HG03469 (cell line): Measurements from ENCODE around the gene RAB15.

Experiments used
- ATAC-seq: cut with Tn5 transposase; IDR thresholded peaks from one replicate; pipeline ENCODE4 v1.9.1; 2021; ENCODE audit warnings: mild to moderate bottlenecking, moderate library complexity, moderate number of reproducible peaks; ENCODE audit not compliant: unreplicated experiment

The RAB15 gene

DNA sequence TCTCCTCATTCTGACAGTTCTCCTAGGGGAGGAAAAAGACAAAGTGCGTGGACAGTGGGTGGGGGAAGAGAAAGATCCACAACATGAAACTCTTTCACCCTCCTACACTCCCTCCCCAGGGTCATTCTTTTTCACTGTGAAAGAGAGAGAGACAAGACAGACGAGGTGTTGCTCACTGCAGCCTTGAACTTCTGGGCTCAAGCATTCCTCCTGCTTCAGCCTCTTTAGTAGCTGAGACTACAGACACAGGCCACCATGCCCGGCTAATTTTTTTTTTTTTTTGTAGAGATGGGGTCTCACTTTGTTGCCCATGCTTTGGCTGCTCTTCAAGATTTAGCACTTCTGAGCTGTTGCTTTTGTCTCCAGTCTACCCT lies 32.3 kb downstream of the RAB15 start:
- no peak for ATAC-seq

GRCh38 chr14:64938972-64939816 lies 32.9 kb downstream of the RAB15 start:
- ATAC-seq, result no peak

- no peak for ATAC-seq
Observed at GRCh38 chr14:64937821-64938193, 34.3 kb downstream of the RAB15 start.

DNA sequence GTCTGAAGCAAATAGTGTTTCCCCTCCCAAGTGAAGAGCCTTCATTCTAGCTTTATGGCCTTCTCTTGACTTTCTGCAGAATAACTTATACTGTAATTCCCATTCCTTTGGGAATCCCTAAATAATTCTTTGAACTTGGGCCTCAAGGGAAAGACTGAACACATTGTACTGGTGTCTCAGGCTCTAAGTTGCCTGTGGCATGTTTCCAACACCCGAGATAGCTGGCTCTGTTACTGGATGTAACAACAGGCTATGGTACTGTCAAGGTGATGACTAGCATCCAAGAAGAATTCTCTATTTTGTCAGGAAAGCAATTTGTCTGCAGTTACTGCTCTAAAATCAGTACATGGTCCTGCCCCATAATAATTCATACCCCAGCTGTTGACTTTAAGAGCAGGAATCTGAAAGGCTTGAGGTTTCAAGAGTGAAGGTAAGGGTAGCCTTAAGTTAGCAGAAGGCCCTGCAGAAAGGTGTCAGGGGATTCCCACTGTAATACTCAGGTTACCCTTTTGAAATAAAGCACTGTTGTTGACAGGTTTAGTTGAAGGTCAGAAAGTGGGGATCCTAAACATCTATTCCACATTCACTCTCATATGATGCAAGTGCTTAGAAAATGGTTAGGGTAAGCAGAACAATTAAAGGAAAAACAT lies 34.8 kb downstream of the RAB15 start:
- no peak for ATAC-seq

DNA sequence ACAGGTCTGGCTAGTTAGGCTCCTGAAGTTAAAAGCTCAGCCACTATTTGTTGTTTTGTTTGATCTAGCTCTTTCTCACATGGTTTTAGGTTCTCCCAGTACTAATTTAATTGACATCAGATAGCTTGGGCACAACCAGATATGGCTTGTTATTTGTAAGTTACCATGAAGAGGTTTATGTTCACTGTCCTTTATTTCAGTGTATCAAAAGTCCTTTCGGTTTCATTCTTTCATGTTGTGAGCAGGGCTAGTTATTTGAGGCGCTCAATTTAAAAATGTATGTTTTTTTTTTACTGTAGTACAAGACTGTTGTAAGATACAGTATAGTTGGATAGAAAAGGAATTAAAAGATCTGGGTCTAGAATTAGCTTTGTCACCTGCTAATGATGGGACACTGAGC lies 36.6 kb downstream of the RAB15 start:
- no peak for ATAC-seq

- ATAC-seq, result no peak
Observed at GRCh38 chr14:64934338-64934929, 37.7 kb downstream of the RAB15 start.

DNA sequence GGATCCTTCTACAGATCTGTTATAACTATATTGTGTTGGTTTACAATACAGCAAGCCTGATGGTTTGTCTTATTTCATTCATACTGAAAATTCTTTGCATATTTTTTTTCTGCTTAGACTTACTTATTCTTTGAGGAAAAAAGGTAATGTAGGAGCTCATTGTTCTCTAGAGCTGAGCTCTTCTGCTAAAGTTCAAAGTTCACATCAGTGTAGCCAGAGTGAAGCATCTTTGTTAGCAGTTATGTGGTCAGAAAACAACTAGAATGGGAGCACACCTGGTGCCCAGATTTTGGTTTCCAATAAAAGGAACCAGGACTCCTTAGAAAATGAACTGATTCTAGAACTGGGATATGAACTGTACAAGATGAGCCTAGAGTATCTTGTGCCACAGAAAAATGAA lies 39.9 kb downstream of the RAB15 start:
- no peak for ATAC-seq

DNA sequence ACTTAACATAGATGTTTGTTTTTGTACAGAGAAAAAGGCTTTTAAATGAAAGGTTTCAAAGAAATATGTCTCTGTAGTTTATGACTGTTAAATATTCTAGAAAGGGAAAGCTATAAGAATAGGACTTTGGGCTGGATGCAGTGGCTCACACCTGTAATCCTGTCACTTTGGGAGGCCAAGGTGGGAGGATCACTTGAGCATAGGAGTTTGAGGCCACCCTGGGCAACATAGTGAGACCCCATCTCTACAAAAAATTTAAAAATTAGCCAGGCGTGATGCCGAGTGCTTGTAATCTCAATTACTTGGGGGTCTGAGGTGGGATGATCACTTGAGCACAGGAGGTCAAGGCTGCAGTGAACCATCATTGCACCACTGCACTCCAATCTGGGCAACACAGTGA lies 41.0 kb downstream of the RAB15 start:
- no peak for ATAC-seq

DNA sequence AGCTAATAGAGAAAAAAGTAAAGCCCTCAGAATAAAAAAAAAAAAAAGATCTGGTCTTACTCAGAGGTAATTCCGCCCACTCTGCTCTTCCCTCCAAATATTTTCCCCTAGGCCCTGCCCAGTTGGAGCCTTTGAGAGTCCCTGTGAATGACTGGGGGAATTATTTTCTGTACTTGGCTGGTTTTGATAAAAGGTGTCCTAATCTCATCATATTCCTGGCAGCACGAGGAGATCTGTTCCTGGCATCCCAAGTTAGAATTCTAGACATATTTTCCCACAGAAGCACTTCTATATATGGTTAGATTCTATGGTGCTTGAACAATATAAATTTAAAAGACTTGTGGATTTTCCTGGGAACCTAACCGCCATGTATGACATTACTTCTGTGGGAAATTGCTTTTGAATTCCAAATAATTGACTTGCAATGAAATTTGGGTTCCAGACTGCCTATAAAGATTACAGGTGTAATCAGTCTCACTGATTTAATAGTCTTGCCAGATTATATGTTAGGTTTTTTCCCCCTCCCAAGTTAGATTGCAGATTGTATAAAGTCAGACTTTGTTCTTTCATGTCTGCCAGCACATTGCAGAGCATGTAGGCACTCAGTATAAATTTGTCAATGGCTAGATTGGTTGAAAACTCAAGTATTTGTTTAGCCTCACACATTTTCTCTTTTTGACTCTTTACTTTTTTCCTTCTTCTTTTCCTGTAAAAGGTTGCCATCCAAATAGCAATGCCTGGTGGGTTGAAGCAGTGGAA lies 41.9 kb downstream of the RAB15 start:
- no peak for ATAC-seq

DNA sequence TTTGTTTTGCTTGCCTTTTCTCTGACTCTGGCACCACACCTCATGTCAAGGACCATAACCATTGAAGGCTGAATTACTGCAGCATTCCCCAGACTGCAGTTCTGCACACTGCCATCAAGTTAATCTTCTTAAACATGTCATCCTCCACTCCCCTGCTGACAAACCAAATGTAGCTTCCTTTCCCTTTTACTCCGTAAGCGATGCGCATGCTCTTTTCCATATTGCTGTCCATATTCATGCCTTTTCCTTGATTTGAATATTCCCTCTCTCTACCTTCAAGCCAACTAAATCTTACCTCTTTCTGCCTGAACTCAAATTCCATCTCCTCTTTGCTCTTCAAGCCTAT lies 43.1 kb downstream of the RAB15 start:
- no peak for ATAC-seq

GRCh38 chr14:64928239-64929013 lies 43.7 kb downstream of the RAB15 start:
- ATAC-seq, result peak; percentile 56

GRCh38 chr14:64927031-64927430 lies 45.1 kb downstream of the RAB15 start:
- ATAC-seq, result no peak

- no peak for ATAC-seq
Observed at GRCh38 chr14:64926398-64926995, 45.6 kb downstream of the RAB15 start.

DNA sequence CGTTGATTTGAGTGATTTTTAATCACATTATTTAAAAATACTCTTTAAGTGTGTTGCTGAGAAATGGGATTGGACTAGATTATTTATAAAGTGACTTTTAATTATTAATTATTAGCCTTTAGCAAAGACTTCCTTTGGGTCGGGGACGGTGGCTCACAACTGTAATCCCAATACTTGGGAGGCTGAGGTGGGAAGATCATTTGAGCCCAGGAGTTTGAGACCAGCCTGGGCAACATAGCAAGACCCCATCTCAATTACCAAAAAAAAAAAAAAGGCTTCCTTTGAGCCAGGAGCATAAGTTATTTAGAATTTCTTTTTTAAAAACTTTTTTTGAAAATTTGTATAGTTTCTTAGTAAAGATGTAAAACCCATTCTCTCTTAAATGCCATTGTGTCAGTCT lies 49.1 kb downstream of the RAB15 start:
- ATAC-seq, result no peak

DNA sequence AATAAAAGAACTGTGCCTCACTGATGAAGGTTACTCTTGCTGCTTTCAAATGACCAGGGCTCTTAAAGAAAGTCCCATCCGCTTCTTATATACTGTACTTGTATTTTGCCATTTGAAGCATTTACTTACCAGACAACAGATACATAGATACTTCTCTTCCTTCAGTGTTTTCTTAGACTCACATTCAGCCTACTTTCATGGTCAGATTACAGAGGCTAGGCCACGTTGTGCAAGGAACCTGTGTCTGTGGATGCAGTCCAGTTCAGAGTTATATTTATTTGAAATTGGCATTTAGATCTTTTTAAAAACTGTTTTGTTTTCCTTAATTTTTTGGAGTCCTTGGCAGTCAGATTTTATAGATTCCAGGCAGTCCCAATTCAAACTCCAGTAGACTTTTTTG lies 51.7 kb downstream of the RAB15 start:
- ATAC-seq, result no peak

- ATAC-seq, result no peak
Observed at GRCh38 chr14:64919618-64920017, 52.5 kb downstream of the RAB15 start.

DNA sequence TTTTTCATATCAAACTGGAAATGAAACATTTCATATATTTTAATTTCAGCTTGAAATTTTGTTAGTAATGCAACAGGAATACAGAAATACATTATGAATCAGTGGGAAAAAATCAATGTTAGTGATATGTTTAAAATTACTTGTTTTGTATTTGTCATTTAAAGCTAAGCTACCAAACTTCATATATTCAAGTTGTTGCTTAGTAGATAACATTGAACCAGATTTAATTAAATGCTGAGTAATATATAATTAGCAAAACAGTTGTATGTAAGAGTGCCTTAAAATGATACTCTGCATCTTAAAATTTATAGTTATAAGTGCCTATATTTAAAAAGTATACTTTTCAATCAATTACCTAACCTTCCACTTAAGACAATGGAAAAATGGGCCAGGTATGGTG lies 52.9 kb downstream of the RAB15 start:
- ATAC-seq, result no peak

DNA sequence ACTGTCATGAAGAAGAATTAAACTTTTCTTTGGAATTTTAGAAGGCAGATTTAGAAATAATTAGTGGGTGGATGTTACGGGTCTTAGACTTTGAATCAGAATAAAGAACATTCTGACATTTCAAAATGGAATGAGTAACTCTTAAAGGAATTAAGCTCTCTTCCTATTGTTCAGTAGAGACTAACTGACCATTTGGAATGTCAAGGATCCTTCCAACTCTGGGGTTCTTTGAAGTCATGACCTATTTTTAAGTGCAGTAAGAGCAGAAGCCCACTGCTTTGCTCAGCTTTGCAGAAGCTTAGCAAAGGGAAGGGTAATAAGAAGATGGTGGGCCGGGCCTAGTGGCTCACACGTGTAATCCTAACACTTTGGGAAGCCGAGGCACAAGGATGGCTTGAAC lies 53.9 kb downstream of the RAB15 start:
- no peak for ATAC-seq

DNA sequence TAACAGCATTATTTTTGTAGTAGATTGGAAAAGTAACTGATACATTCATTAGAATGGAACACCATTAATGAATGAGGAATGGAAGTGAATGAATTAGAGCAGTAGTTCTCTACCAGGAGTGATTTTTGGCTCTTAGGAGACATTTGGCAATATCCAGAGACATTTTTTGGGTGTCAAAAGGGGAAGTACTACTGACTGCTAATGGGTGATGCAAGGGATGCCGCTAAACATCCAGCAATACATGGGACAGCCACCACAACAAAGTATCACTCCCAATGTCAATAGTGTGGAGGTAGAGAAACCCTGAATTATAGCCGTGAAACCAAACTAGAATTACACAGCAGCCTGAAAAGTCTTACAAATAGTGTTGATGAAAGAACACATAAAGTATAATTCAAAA lies 56.3 kb downstream of the RAB15 start:
- no peak for ATAC-seq

- no peak for ATAC-seq
Observed at GRCh38 chr14:64915029-64915424, 57.1 kb downstream of the RAB15 start.
